HG03196 (cell line): Measurements from ENCODE around the gene LGALS12.
"Not testable (repeated sequence)": the region's sequence is repeated elsewhere in the genome, so short reads cannot be mapped to it uniquely, and the experiment has no call there.

Experiments used
- ATAC-seq: cut with Tn5 transposase; IDR thresholded peaks from one replicate; pipeline ENCODE4 v1.9.1; 2021; ENCODE audit not compliant: unreplicated experiment

The LGALS12 gene

GRCh38 chr11:63504933-63505586, 824 bp upstream of the LGALS12 start:
- no peak for ATAC-seq

GRCh38 chr11:63506876-63507275, 992 bp downstream of the LGALS12 start:
- ATAC-seq = no peak

DNA sequence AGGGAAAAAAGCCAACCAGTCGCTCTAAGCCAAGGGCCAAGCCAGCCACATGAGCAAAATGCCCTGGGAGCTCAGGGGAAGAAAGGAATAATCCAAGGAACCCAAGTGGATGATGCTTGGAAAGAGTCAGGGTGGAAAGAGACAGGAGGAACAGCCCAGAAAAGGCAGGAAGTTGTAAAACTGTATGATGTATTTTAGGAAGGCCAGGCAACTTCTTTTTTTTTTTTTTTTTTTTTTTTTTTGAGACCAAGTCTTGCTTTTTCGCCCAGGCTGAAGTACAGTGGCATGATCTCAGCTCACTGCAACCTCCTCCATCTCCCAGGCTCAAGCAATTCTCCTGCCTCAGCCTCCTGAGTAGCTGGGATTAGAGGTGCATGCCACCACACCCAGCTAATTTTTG, 1.6 kb downstream of the LGALS12 start:
- no peak for ATAC-seq

DNA sequence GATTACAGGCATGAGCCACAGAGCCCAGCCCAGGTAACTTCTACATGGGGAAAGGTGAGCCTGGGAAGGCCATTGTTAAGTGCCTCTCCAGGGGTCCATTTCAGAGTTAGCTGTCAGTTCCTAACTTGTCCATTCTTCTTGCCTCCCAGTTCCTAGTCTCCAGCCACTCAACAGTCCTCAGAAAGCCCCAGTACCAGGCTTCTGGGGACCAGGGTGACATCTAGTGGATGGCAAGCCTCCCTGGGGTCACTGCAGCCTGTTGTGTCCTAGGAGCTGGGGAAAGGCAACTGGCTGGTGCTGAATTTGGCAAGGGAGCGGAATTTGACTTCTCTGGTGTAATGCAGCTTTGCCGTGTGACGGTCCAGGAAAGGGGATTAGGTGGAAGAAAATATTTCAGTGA, 2.1 kb downstream of the LGALS12 start:
- ATAC-seq = no peak

DNA sequence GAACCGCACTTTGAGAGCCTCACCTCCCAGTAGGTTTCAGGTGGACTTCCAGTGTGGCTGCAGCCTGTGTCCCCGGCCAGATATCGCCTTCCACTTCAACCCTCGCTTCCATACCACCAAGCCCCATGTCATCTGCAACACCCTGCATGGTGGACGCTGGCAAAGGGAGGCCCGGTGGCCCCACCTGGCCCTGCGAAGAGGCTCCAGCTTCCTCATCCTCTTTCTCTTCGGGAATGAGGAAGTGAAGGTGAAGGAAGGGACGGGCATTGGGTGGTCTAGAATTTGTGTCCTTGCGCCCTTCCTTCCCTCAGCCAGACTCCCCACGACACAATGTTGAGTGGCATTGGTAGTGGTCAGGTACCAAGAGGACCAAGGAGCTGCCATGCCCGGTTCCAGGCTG, 2.9 kb downstream of the LGALS12 start:
- ATAC-seq = no peak

DNA sequence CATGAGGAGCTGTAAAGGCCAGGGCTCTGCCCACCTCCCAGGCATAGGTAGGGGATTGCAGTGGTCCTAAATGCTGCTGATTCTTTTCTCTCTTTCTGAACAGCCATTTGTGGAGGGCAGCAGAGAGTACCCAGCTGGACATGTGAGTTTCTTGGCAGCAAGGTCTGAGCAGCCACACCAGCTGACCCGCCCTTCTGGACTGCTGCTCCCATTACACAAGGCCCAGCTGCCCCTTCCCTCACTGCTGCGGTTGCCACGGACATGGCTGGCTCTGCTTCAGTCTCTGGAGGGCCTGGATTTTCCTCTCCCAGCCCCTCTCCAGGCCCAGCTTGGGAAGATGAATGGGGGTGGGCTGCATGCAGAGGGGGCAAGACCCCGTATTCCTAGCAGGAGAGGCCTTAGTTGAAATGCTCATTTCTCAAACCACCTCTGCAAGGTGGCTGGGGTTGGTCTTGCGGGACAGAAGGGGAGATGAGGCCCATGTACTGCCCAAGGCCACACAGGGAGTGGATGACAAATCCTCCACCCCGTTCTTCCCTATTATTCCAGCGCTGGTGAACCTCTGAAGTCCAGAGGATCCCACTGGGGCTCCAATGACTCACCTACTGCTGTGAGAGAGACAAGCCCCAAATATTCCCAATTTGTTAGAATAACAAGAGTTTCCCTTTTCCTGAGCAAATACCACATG, 4.6 kb downstream of the LGALS12 start:
- no peak for ATAC-seq

GRCh38 chr11:63511048-63511748, 5.3 kb downstream of the LGALS12 start:
- no peak for ATAC-seq

DNA sequence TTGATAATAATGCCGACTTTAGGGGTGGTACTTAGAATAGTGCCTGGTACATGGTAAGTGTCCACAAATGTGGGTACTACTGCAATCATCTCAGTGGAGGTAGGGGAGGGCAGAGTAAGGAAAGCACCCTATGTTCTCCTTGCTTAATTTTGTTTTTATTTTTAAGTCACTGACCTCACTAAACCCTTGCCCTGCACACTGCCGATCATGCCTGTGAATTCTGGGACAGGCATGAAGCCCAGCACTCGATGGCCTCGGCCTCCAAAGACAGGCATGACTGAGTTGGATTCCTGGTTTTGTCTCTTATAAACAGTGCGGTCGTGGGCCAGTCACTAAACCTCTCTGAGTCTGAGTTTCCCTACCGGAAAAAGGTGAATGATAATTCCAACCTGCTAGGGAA, 6.9 kb downstream of the LGALS12 start:
- no peak for ATAC-seq

DNA sequence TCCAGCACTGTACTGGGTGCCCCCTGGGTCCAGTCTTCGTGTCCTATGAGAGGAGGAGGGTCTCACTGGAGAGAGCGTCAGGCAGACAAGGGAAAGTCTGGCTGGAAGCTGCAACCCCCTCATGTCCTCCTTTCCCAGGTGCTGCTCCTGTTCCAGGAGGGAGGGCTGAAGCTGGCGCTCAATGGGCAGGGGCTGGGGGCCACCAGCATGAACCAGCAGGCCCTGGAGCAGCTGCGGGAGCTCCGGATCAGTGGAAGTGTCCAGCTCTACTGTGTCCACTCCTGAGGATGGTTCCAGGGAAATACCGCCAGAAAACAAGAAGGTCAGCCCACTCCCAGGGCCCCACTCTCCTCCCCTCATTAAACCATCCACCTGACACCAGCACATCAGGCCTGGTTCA, 10.2 kb downstream of the LGALS12 start:
- ATAC-seq = no peak

DNA sequence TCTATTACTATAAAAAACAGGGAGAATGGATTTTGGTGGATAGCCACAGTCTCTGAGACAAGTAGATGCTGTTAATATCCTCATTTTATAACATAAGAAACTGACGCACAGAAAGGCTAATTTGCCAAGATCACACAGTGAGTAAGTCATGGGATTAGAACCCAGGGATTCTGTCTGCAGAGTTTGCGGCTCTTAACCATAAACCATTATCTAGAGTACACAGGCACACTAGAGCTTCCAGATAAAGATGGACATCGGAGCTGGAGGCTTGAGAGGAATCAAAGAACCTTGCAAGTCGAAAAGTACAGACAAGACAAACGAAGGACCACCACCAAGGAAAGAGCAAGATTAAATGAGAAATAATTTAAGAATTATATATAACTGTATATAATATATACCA, 11.3 kb downstream of the LGALS12 start:
- ATAC-seq = no peak

- ATAC-seq = no peak
These were observed 12.7 kb downstream of the LGALS12 start for GRCh38 chr11:63518548-63518947.

- ATAC-seq = no peak
These were observed 14.8 kb downstream of the LGALS12 start for GRCh38 chr11:63520606-63521170.

DNA sequence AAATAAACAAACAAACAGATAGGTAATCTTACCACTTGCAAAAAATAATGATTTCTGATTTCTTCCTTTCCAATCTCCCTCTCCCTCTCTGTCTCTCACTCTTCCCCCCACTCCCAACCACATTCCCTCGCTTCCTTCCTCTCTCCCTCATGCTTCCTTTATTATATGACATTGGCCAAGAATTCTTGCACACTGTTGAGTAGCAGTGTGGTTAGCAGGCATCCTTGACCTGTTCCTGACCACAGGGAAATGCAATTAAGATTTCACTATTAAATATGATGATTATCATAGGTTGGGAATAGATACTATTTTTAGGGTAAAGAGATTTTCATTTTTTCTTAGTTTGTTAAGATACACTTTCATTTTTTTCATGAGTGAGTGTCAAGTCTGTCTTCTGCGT, 16.0 kb downstream of the LGALS12 start:
- no peak for ATAC-seq

- no peak for ATAC-seq
These were observed 17.3 kb downstream of the LGALS12 start for GRCh38 chr11:63523151-63523550.

GRCh38 chr11:63527667-63528066, 21.8 kb downstream of the LGALS12 start:
- no peak for ATAC-seq

DNA sequence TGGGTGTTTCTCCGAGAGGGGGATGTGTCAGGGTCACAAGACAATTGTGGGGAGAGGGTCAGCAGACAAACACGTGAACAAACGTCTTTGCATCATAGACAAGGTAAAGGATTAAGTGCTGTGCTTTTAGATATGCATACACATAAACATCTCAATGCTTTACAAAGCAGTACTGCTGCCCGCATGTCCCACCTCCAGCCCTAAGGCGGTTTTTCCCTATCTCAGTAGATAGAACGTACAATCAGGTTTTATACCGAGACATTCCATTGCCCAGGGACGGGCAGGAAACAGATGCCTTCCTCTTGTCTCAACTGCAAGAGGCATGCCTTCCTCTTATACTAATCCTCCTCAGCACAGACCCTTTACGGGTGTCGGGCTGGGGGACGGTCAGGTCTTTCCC, 22.3 kb downstream of the LGALS12 start:
- ATAC-seq = not testable (repeated sequence)

GRCh38 chr11:63528729-63529278, 22.9 kb downstream of the LGALS12 start:
- not testable (repeated sequence) for ATAC-seq

DNA sequence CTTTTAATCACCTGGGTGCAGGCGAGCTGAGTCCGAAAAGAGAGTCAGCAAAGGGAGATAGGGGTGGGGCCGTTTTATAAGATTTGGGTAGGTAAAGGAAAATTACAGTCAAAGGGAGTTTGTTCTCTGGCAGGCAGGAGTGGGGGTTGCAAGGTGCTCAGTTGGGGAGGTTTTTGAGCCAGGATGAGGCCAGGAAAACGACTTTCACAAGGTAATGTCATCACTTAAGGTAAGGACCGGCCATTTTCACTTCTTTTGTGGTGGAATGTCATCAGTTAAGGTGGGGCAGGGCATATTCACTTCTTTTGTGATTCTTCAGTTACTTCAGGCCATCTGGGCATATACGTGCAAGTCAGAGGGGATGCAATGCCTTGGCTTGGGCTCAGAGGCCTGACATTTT, 23.5 kb downstream of the LGALS12 start:
- ATAC-seq = not testable (repeated sequence)

- no peak for ATAC-seq
These were observed 24.1 kb downstream of the LGALS12 start for GRCh38 chr11:63530021-63530420.

- ATAC-seq = peak; percentile 74
These were observed 25.3 kb downstream of the LGALS12 start for GRCh38 chr11:63531074-63531792.

GRCh38 chr11:63532117-63532516, 26.2 kb downstream of the LGALS12 start:
- ATAC-seq = no peak
